ENCODE results near the gene RSU1.

The RSU1 gene

GRCh38 chr10:16662923-16663322, 154.3 kb downstream of the RSU1 start:
- DNase-seq, result no peak

- DNase-seq, result no peak
Observed at GRCh38 chr10:16656895-16657294, 160.3 kb downstream of the RSU1 start.

GRCh38 chr10:16653224-16653623, 164.0 kb downstream of the RSU1 start:
- DNase-seq, result no peak

GRCh38 chr10:16652154-16652553, 165.1 kb downstream of the RSU1 start:
- no peak for DNase-seq

- no peak for DNase-seq
Observed at GRCh38 chr10:16649757-16650156, 167.5 kb downstream of the RSU1 start.

- DNase-seq, result no peak
Observed at GRCh38 chr10:16648366-16648765, 168.9 kb downstream of the RSU1 start.

- DNase-seq, result peak; percentile 7
Observed at GRCh38 chr10:16646181-16647059, 170.8 kb downstream of the RSU1 start.

GRCh38 chr10:16644146-16644545, 173.1 kb downstream of the RSU1 start:
- peak; percentile 58 for DNase-seq

- no peak for DNase-seq
Observed at GRCh38 chr10:16643502-16643901, 173.7 kb downstream of the RSU1 start.

GRCh38 chr10:16640153-16640552, 177.1 kb downstream of the RSU1 start:
- DNase-seq, result no peak

GRCh38 chr10:16639471-16639870, 177.8 kb downstream of the RSU1 start:
- DNase-seq, result no peak

GRCh38 chr10:16632996-16633395, 184.2 kb downstream of the RSU1 start:
- no peak for DNase-seq

GRCh38 chr10:16626697-16627096, 190.5 kb downstream of the RSU1 start:
- no peak for DNase-seq

GRCh38 chr10:16612981-16613355, 204.3 kb downstream of the RSU1 start:
- DNase-seq, result no peak

- DNase-seq, result peak; percentile 54
Observed at GRCh38 chr10:16612115-16612980, 204.9 kb downstream of the RSU1 start.

GRCh38 chr10:16611037-16611436, 206.2 kb downstream of the RSU1 start:
- no peak for DNase-seq

- no peak for DNase-seq
Observed at GRCh38 chr10:16609211-16609610, 208.0 kb downstream of the RSU1 start.

- DNase-seq, result no peak
Observed at GRCh38 chr10:16606923-16607322, 210.3 kb downstream of the RSU1 start.

GRCh38 chr10:16606421-16606820, 210.8 kb downstream of the RSU1 start:
- peak; percentile 8 for DNase-seq

- no peak for DNase-seq
Observed at GRCh38 chr10:16603308-16603707, 213.9 kb downstream of the RSU1 start.

GRCh38 chr10:16602104-16602775, 215.0 kb downstream of the RSU1 start:
- DNase-seq, result no peak

GRCh38 chr10:16599662-16600061, 217.6 kb downstream of the RSU1 start:
- DNase-seq, result no peak

- DNase-seq, result peak; percentile 5
Observed at GRCh38 chr10:16597656-16598055, 219.6 kb downstream of the RSU1 start.

Measured in fibroblast of upper back skin (primary cell).